Superior temporal gyrus (tissue), 1 donor: Measurements from ENCODE around the gene TMEM39A.

ENCODE experiments used
- DNase-seq: peaks from one replicate; pipeline ENCODE4 v3.0.0-alpha.2; 2016; ENCODE audit errors: extremely low spot score

TMEM39A gene

GRCh38 chr3:119456469-119456868, 6.9 kb downstream of the TMEM39A start:
- DNase-seq, result no peak

GRCh38 chr3:119453822-119454221, 9.6 kb downstream of the TMEM39A start:
- no peak for DNase-seq

- no peak for DNase-seq
These were observed 18.8 kb downstream of the TMEM39A start for GRCh38 chr3:119444590-119444989.

- DNase-seq, result no peak
These were observed 20.2 kb downstream of the TMEM39A start for GRCh38 chr3:119443179-119443578.

DNA sequence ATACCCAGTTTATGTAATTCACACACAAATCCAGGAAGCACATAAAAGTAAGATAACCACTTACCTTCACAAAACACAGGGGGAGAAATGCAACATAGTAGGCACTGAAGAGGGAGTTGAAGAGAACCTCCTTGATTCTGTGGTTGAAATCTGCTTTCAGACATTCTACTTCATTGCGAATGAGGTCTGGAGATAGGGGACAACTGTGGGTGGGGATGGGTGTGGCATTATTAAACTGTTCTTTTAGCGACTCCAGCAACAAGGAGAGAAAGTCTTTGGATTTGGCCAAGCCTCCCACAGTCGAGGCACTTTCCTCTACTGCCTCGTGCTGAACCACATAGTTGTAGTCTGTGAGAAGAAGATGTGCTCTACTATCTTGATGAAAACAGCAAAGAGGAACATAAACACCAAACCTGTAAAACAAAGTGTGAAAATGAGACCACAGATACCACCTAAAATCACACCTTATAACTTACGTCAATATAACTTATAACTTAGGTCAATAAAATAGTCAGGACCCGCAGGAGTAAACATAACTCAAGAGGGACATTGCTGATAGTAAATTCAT, 25.6 kb downstream of the TMEM39A start:
- no peak for DNase-seq

DNA sequence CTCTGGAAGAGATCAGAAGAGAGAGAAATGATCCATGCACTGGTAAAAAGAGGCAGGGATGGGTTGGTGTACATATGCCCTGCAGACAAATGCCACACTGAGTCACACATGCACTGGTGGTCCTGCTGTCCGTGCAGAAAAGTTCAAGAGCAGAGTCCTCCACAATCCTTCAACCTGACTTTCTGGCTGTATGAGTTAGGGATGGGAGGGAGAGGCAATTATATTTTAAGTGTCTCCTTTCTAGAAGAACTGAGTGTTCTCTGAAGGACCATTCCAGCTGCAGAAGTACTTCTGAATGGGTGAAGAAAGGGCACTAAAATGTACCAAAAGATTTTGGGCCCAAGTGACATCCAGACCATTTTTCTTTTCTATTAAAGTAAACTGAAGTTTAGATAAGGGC, 26.4 kb downstream of the TMEM39A start:
- no peak for DNase-seq

DNA sequence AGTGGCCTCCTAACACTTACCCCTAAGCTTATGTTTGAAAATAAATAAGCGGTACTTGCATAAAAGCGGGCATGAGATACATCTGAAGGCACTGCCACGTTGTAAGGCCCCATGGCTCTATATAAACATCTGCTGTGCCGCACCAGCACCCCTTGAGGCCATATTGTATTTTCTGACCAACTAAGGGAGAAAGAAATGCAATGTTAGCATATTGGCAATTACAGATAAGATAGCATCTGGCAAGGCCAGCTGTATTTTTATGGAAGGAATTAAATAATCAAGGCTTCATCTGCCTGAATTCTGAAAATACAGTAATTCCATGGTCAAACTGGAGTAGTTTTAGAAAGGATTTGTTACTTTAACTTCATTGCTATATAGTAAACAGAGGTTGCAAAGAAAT, 28.7 kb downstream of the TMEM39A start:
- DNase-seq, result no peak

DNA sequence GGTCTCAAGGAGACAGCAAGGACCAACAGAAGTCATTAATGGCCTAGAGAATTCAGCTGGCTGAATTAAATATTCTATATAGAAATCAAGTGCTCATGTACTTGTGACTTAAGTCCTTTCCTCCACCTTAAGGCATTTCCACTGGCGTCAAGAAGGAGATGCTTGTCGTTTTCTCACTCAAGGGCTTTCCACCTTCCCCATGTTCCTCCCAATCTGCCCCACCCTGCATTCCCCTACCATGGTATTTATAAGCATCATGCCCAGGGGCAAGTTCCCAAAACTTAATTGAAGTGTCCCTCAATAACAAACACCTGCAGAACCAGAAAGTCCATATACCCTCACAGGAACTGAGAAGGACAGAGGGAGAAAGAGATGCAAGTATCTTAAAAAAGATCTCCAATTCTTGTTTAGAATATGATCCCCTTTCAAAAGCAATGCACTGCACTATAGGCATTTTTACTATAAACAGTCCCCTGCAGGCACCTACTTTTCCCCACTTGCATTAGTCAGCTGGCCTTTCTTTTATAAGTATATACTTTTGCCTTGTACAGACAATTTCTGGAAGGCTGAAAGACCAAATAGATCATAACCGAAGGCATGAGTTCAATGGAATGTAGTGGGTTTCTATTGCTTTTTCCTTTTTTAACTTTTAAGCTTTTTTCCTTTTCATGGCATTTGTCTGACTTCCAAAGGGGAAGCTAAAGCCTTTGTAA, 29.6 kb downstream of the TMEM39A start:
- DNase-seq, result no peak

DNA sequence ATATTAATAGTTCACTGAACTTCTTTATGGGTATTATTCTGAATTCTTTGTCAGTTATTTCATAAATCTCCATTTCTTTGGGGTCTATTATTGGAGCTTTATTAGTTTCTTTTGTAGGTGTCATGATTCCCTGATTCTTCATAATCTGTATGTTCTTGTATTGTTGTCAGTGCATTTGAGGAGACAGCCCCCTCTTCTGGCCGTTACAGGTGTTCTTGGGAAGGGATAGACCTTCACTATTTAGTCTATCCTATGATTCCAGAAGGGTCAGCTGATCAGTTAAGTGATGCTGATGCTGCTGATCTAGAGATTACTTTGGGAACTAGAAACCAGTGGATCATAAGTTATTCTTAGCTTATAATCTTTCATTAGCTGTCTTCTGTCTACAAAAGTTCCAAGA, 34.9 kb downstream of the TMEM39A start:
- DNase-seq, result no peak

GRCh38 chr3:119427669-119428068, 35.7 kb downstream of the TMEM39A start:
- DNase-seq, result no peak

GRCh38 chr3:119420196-119420595, 43.2 kb downstream of the TMEM39A start:
- DNase-seq, result no peak

- DNase-seq, result no peak
These were observed 44.8 kb downstream of the TMEM39A start for GRCh38 chr3:119418641-119419040.

GRCh38 chr3:119417771-119418512, 45.5 kb downstream of the TMEM39A start:
- no peak for DNase-seq

- DNase-seq, result no peak
These were observed 46.5 kb downstream of the TMEM39A start for GRCh38 chr3:119416873-119417272.

DNA sequence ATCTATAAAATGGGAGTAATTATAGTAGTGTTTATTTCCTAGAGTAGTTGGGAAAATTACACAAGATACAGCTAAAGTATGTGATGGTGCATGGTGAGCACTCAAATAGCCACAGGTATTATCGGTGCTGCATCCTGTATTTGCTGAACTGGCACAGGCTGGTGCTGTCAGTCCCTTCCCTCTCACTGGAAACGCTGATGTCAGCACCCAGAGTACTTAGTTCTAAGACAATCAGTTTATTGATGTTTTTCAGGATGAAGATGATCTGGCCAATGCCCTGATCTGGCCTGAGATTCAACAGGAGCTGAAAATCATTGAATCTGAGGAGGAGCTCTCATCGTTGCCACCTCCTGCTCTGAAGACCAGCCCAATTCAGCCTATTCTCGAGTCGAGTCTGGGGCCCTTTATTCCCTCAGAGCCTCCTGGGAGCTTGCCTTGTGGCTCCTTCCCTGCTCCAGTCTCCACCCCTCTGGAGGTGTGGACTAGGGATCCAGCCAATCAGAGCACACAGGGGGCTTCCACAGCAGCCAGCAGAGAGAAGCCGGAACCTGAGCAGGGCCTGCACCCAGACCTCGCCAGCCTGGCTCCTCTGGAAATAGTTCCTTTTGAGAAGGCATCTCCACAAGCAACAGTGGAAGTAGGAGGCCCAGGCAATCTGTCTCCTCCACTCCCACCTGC, 49.7 kb downstream of the TMEM39A start:
- no peak for DNase-seq

DNA sequence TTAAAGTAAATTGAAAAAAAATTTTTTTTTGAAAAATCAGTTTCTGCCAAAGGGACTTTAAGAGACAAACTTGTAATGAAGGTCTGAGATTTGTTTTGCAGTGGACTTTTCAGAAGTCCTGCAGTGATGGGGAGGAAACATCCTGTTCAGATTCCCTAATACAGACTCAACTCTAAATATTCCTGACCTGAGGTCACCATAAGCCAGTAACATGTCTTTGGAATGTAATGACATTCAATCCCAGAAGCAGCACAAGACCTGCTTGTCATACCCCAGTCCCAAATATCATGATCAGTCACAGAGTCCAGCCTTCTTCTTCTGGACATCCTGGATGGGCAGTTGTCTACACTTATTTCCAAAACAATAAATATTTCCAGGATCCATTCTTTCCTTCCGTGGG, 53.6 kb downstream of the TMEM39A start:
- no peak for DNase-seq

DNA sequence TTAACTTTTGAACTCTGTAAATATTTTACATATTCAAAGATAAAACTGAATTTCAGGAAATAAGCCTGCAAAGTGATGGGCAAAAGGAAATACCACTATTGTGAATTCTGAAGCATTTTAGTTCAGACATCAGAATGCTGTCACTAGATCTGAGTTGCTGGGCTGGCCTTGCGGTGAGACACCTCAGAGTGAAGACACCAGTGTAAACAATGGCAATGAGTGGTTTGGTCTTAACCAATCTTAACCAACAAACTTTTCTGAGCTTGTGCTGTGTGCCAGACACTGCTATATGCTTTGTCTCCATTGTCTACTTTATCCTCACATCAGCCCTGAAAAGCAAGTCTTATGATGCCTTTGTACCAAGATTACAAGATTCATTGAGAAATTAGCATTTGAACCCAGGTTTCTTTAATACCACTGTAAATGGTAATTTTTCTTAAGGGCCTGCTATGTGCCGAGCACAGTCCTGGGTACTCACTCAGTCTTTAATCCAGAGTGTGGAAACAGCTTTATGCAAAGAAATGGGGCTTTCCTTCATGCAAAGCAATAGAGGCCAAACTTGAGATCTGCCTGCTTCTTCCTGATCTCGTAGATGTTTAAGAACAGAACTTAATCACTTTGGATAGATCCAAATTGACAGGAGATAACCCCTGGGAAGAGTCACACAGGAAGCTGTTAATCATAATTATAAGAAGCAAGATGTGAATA, 55.0 kb downstream of the TMEM39A start:
- no peak for DNase-seq

DNA sequence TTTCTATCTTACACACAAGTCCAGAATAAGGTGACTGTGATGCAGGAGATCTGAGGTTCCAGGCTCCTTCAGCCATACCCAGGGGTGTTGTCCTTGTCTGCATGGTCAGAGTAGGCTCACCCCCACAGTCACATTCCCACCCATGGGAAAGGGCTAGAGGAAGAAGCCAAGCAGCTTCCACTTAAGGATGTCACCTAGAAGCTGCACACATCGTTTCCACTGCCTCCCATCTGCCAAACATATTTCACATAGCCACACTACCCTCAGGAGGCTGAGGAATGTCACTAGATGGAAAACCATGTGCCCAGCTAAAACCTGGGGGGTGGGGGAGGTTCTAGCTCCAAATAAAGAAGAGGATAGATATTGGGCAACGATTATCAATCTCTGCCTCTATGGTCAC, 58.1 kb downstream of the TMEM39A start:
- DNase-seq, result no peak

GRCh38 chr3:119403201-119403600, 60.2 kb downstream of the TMEM39A start:
- no peak for DNase-seq

GRCh38 chr3:119402791-119403190, 60.6 kb downstream of the TMEM39A start:
- DNase-seq, result no peak

GRCh38 chr3:119401503-119402440, 61.6 kb downstream of the TMEM39A start:
- no peak for DNase-seq
